Ascending aorta (tissue), 2 donors: ENCODE measurements around the gene GAP43. TPM values are rescaled to one million over a fixed set of nuclear protein-coding genes. Genes with fewer than 3 reads are reported as not detected.
A peak's percentile ranks its signal among the peaks of the same experiment; 100 is the strongest.

Source experiments
- DNase-seq, 2 donors: peaks; one replicate each; pipeline ENCODE4 v3.0.0-alpha.2; 2019; ENCODE audit warnings: low spot score in 2 of 2
- H3K27ac ChIP-seq, 2 donors: fragments of 200-600 bp; sonication (generic); one replicate each; pipeline ENCODE4 v1.5.1; 2016 to 2017; ENCODE audit warnings: mild to moderate bottlenecking in 1 of 2
- H3K27me3 ChIP-seq: fragments of 200-600 bp; sonication (generic); one replicate; pipeline ENCODE4 v1.5.1; 2017
- H3K36me3 ChIP-seq, 2 donors: fragments of 200-600 bp; sonication (generic); one replicate each; pipeline ENCODE4 v1.5.1; 2016
- H3K4me1 ChIP-seq, 2 donors: fragments of 200-600 bp; sonication (generic); one replicate each; pipeline ENCODE4 v1.5.1; 2016 to 2017; ENCODE audit warnings: mild to moderate bottlenecking in 1 of 2
- H3K4me3 ChIP-seq, 2 donors: fragments of 200-600 bp; sonication (generic); one replicate each; pipeline ENCODE4 v1.5.1; 2016 to 2017; ENCODE audit warnings: mild to moderate bottlenecking in 1 of 2
- H3K9me3 ChIP-seq, 2 donors: fragments of 200-600 bp; sonication (generic); one replicate each; pipeline ENCODE4 v1.5.1; 2016
- CTCF ChIP-seq, 3 experiments: fragments of 200-600 bp in 2 of 3; fragments of 450-650 bp in 1 of 3; sonication (generic) in 2 of 3; IDR thresholded peaks; one replicate each; pipeline ENCODE4 v1.5.1; 2016 to 2019; ENCODE audit warnings: antibody characterized with exemption in 3 of 3, mild to moderate bottlenecking in 1 of 3, moderate library complexity in 1 of 3
- intact Hi-C: fragments of 100-400 bp; cut with DNase I; formaldehyde crosslinking; loops from one replicate; pipeline ENCODE4 v1.15.1; 2023
- total RNA-seq: library from RNA; depleted of rRNA; stranded (reverse); fragments of >200 nt; gene quantifications from one replicate; pipeline ENCODE4 v1.1.0, GENCODE V29; 2016

GAP43 gene
- total RNA-seq, 1 donor from 2014 or later, result 0.21 TPM

- H3K27me3 ChIP-seq, result no peaks in the 10 kb centered on the region
- TF ChIP-seq CTCF (IDR thresholded peaks at IDR 0.05), result no peak
- peaks cover 3 to 12% of the 10 kb centered on the region in 2 donors for H3K4me1 ChIP-seq
- intact Hi-C loops, result loop anchor here (1.0 to 5.0 kb wide), 5 partner anchors 49 to 1961 kb away; partner anchors contain the start of genes USF3, ZBTB20 and ZDHHC23
- peak overlapping the region; percentile 57 to 88 for H3K4me3 ChIP-seq
- H3K9me3 ChIP-seq, result no peaks in the 10 kb centered on the region
- peak; percentile 29 to 91 for DNase-seq
- no peaks in the 10 kb centered on the region for H3K36me3 ChIP-seq
- peak overlapping the region; percentile 95 to 96 for H3K27ac ChIP-seq
Measured at GRCh38 chr3:115658337-115659181, 35.2 kb downstream of the GAP43 start.

GRCh38 chr3:115659253-115660220 lies 36.2 kb downstream of the GAP43 start:
- Histone ChIP-seq H3K27me3 (no peaks in the 10 kb centered on the region), H3K27ac (peak overlapping the region; percentile 95 to 96), H3K4me3 (peak overlapping the region; percentile 57 to 88), H3K4me1 (peaks cover 3 to 12% of the 10 kb centered on the region in 2 donors), H3K9me3 (no peaks in the 10 kb centered on the region), H3K36me3 (no peaks in the 10 kb centered on the region)
- no peak for TF ChIP-seq CTCF (IDR thresholded peaks at IDR 0.05)
- intact Hi-C loops, result loop anchor here (2.0 to 5.0 kb wide), 4 partner anchors 48 to 1962 kb away; partner anchors contain the start of genes USF3 and ZDHHC23
- no peak for DNase-seq

GRCh38 chr3:115660646-115661337 lies 37.5 kb downstream of the GAP43 start:
- no peak for DNase-seq
- H3K27ac ChIP-seq, result peak overlapping the region; percentile 95 to 96
- TF ChIP-seq CTCF (IDR thresholded peaks at IDR 0.05), result no peak

GRCh38 chr3:115662356-115662755 lies 39.0 kb downstream of the GAP43 start:
- TF ChIP-seq CTCF (IDR thresholded peaks at IDR 0.05), result no peak
- no peak for DNase-seq
- intact Hi-C loops, result no loop called here

More at GRCh38 chr3:115660646-115661337, 37.5 kb downstream of the GAP43 start:
- H3K4me3 ChIP-seq, result no peak overlapping the region
- H3K36me3 ChIP-seq, result no peaks in the 10 kb centered on the region
- no peaks in the 10 kb centered on the region for H3K9me3 ChIP-seq
- no peaks in the 10 kb centered on the region for H3K27me3 ChIP-seq
- peaks cover 3 to 12% of the 10 kb centered on the region in 2 donors for H3K4me1 ChIP-seq
- intact Hi-C loops, result no loop called here

GRCh38 chr3:115663414-115663813 lies 40.1 kb downstream of the GAP43 start:
- Histone ChIP-seq H3K27me3 (no peaks in the 10 kb centered on the region), H3K27ac (no peak overlapping the region), H3K9me3 (no peaks in the 10 kb centered on the region), H3K4me3 (no peak overlapping the region), H3K4me1 (peaks cover 0 to 16% of the 10 kb centered on the region in 2 donors), H3K36me3 (no peaks in the 10 kb centered on the region)
- TF ChIP-seq CTCF (IDR thresholded peaks at IDR 0.05), result no peak
- no peak for DNase-seq
- intact Hi-C loops, result no loop called here

More at GRCh38 chr3:115662356-115662755, 39.0 kb downstream of the GAP43 start:
- H3K36me3 ChIP-seq, result no peaks in the 10 kb centered on the region
- no peak overlapping the region for H3K4me3 ChIP-seq
- H3K27ac ChIP-seq, result no peak overlapping the region
- H3K9me3 ChIP-seq, result no peaks in the 10 kb centered on the region
- H3K27me3 ChIP-seq, result no peaks in the 10 kb centered on the region
- peaks cover 0 to 14% of the 10 kb centered on the region in 2 donors for H3K4me1 ChIP-seq
